Spinal cord (tissue), 10 donors: Measurements from ENCODE around the gene TMEM41B. TPM values are rescaled to one million over a fixed set of nuclear protein-coding genes. Genes with fewer than 3 reads are reported as not detected.
"Not testable (repeated sequence)": the region's sequence is repeated elsewhere in the genome, so short reads cannot be mapped to it uniquely, and the experiment has no call there.

Source experiments
- DNase-seq, 6 donors: peaks; one replicate each; pipeline versions ENCODE4 v3.0.0 to v3.0.0-alpha.2; 2013 to 2015; ENCODE audit warnings: low spot score in 6 of 6, low read depth in 4 of 6
- H3K27ac ChIP-seq: one replicate; pipeline ENCODE4 v1.5.1; 2013; ENCODE audit warnings: low read depth, low read length, control low read depth
- H3K27me3 ChIP-seq: one replicate; pipeline ENCODE4 v1.6.1; 2013; ENCODE audit warnings: low read length; ENCODE audit not compliant: control insufficient read depth, insufficient read depth
- H3K36me3 ChIP-seq: one replicate; pipeline ENCODE4 v1.6.1; 2013; ENCODE audit warnings: low read length; ENCODE audit not compliant: control insufficient read depth, insufficient read depth
- H3K4me1 ChIP-seq: one replicate; pipeline ENCODE4 v1.6.1; 2013; ENCODE audit warnings: low read length; ENCODE audit not compliant: control insufficient read depth, insufficient read depth
- H3K4me3 ChIP-seq: one replicate; pipeline ENCODE4 v1.5.1; 2013; ENCODE audit warnings: low read depth, low read length, control low read depth
- H3K9me3 ChIP-seq: one replicate; pipeline ENCODE4 v1.6.1; 2013; ENCODE audit warnings: low read length; ENCODE audit not compliant: control insufficient read depth, insufficient read depth
- WGBS: methylation state at CpG from one replicate; pipeline ENCODE4 v1.1.5; 2013; ENCODE audit warnings: missing lambda C conversion rate; ENCODE audit not compliant: insufficient coverage; 5-methylcytosine and 5-hydroxymethylcytosine counted together
- polyA plus RNA-seq, 2 donors: library from polyadenylated mRNA; unstranded; fragments of 120-200 nt; gene quantifications; one replicate each; pipeline ENCODE4 v1.2.1, GENCODE V29; 2013; ENCODE audit not compliant: insufficient read length in 2 of 2
- small RNA-seq: library from RNA; depleted of rRNA; stranded (forward); fragments of <200 nt; gene quantifications from one replicate; pipeline ENCODE3, GENCODE V24; 2014; ENCODE audit warnings: low replicate concordance
- total RNA-seq, 2 donors: library from RNA; depleted of rRNA in 1 of 2; stranded (reverse); fragments of 120-200 nt in 1 of 2; fragments of >200 nt in 1 of 2; gene quantifications; one replicate each; pipeline versions ENCODE4 v1.2.3 to v1.2.4, GENCODE V29; 2013 to 2014
- donor health status: healthy.

TMEM41B gene
- total and polyA plus RNA-seq, 4 donors = 35.7 to 76.8 (median 37.4) TPM

DNA sequence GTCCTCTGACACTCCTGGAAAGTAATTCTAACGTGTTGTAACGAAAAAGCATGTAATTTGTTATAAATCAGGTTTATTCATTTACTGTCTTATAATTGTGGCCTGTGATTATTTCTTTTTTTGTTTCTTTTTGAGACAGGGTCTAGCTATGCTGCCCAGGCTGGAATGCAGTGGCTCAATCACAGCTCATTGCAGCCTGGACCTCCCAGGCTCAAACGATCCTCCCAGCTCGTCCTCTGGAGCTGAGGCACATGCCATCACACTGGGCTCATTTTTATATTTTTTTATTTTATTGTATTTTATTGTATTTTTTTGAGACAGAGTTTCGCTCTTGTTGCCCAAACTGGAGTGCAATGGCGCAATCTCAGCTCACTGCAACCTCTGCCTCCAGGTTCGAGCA, 65.1 kb downstream of the TMEM41B start:
- no peaks in the 10 kb centered on the region for H3K9me3 ChIP-seq
- H3K27me3 ChIP-seq = no peaks in the 10 kb centered on the region
- H3K36me3 ChIP-seq = peaks cover 7% of the 10 kb centered on the region
- no CpG with 5 or more reads among the region's 7 CpGs for WGBS
- no peak overlapping the region for H3K4me3 ChIP-seq
- DNase-seq = no peak
- no peak overlapping the region for H3K27ac ChIP-seq
- H3K4me1 ChIP-seq = no peaks in the 10 kb centered on the region

DNA sequence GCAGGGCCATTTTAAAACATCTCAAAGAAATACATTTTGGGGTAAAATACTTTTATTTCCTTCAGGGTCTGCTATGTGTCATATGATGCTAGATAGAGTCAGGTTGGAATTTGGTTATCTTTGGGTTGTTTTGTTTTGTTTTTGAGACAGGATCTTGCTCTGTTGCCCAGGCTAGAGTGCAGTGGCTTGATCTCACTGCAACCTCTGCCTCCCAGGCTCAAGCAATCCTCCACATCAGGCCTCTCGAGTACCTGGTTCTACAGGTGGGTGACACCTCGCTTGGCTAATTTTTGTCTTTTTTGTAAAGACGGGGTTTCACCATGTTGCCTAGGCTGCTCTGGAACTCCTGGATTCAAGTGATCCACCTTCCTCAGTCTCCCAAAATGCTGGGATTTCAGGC, 66.5 kb downstream of the TMEM41B start:
- Histone ChIP-seq H3K27me3 (no peaks in the 10 kb centered on the region), H3K4me3 (no peak overlapping the region), H3K9me3 (no peaks in the 10 kb centered on the region), H3K4me1 (no peaks in the 10 kb centered on the region), H3K36me3 (peaks cover 2% of the 10 kb centered on the region), H3K27ac (no peak overlapping the region)
- no peak for DNase-seq
- WGBS = 100% methylated on average over 1 of the region's 3 CpGs

DNA sequence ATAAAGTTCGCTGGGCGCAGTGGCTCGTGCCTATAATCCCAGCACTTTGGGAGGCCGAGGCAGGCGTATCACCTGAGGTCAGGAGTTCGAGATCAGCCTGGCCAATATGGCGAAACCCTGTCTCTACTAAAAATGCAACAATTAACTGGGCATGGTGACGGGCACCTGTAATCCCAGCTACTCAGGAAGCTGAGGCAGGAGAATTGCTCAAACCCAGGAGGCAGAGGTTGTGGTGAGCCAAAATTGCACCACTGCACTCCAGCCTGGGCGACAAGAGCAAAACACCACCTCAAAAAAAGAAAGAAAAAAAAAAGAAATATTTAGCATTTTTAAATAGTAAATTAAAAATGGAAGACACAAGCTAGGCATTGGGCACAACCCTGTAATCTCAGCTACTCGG, 78.2 kb downstream of the TMEM41B start:
- 99% methylated on average over 8 of the region's 10 CpGs for WGBS

DNA sequence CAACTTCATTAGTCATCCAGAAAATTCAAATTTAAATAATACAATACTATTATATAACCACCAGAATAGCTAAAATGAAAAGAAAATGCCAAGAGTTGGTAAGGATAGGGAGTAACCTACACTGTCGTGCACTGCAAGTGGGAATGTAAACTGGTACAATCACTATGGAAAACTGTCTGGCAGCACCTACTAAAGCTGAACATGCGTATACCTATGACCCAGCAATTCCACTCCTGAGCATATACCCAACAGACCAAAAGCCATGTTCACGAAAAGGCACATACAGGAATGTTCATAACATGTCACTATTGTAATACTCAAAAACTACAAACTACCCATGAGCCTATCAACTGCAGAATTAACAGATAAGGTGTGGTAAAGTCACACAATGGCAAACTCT, 81.9 kb downstream of the TMEM41B start:
- Histone ChIP-seq H3K27me3 (no peaks in the 10 kb centered on the region), H3K36me3 (no peaks in the 10 kb centered on the region), H3K4me3 (no peak overlapping the region), H3K4me1 (peaks cover 27% of the 10 kb centered on the region), H3K27ac (peak overlapping the region; percentile 89), H3K9me3 (no peaks in the 10 kb centered on the region)
- 60% methylated on average over 1 of the region's 3 CpGs for WGBS
- DNase-seq = no peak

More for the DNA sequence above, 78.2 kb downstream of the TMEM41B start:
- not testable (repeated sequence) for H3K27me3 ChIP-seq, H3K36me3 ChIP-seq, H3K4me1 ChIP-seq, H3K9me3 ChIP-seq, H3K4me3 ChIP-seq, H3K27ac ChIP-seq, DNase-seq

DNA sequence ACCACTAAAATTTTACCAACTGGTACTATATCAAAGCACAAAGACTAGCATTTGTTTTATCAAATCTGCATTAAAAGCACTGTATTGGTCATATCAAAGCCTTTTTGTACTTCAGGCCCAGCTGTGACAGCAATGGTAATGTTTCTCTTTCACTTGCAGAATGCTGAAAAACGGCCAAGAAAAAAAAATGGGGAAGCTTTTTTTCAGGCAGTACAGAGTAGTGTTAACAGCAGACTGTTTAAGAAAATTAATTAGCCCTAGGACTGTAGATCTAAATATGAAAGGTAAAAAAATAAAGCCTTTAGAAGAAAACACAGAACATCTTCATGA, 82.6 kb downstream of the TMEM41B start:
- Histone ChIP-seq H3K9me3 (no peaks in the 10 kb centered on the region), H3K27me3 (no peaks in the 10 kb centered on the region), H3K4me3 (peak overlapping the region; percentile 12), H3K27ac (peak overlapping the region; percentile 89), H3K4me1 (peaks cover 27% of the 10 kb centered on the region), H3K36me3 (no peaks in the 10 kb centered on the region)
- DNase-seq = peak; percentile 55 to 91 (median 68)
- WGBS = no CpG with 5 or more reads among the region's 1 CpG

Small RNAs within 50 kb of the gene (small RNA-seq; reads per million reads assigned to genes)
- not detected for gene RF00017

Other genes with a start within 250 kb of the TMEM41B start
- gene SCUBE2, start 223.0 kb downstream of the TMEM41B start, total RNA-seq = 10 to 100 TPM; 15.9 to 21.4 TPM
- 10 to 100 TPM; 23.9 to 29.4 TPM for gene SCUBE2, start 223.0 kb downstream of the TMEM41B start, polyA plus RNA-seq
- gene DENND5A, start 49.2 kb downstream of the TMEM41B start, total RNA-seq = 100 to 1,000 TPM; 179 to 285 TPM
- gene DENND5A, start 49.2 kb downstream of the TMEM41B start, polyA plus RNA-seq = 100 to 1,000 TPM; 180 to 186 TPM
- gene IPO7, start 70.1 kb upstream of the TMEM41B start, total RNA-seq = 100 to 1,000 TPM in 1 of 2 donors, 10 to 100 TPM in 1; 92.4 to 181 TPM
- gene IPO7, start 70.1 kb upstream of the TMEM41B start, polyA plus RNA-seq = 100 to 1,000 TPM in 1 of 2 donors, 10 to 100 TPM in 1; 75.6 to 111 TPM
- gene ZNF143, start 146.4 kb upstream of the TMEM41B start, total RNA-seq = 10 to 100 TPM; 27.2 to 30.3 TPM
- gene ZNF143, start 146.4 kb upstream of the TMEM41B start, polyA plus RNA-seq = 10 to 100 TPM; 17.4 to 18.4 TPM